CD4-positive, alpha-beta T cell treated with Interleukin-12 subunit alpha and Interleukin-12 subunit beta, for 1 hour (primary cell): ENCODE results near the gene GSDMA.
A peak's percentile ranks its signal among the peaks of the same experiment; 100 is the strongest.

ENCODE experiments used
- DNase-seq: peaks from one replicate; pipeline ENCODE4 v3.0.0-alpha.2; 2020

Gene GSDMA

GRCh38 chr17:39963829-39964228 lies 1.0 kb downstream of the GSDMA start:
- peak; percentile 45 for DNase-seq

GRCh38 chr17:39965017-39965699 lies 2.4 kb downstream of the GSDMA start:
- DNase-seq, result no peak

- DNase-seq, result no peak
Measured at GRCh38 chr17:39966771-39967170, 4.0 kb downstream of the GSDMA start.

GRCh38 chr17:39968761-39969160 lies 6.0 kb downstream of the GSDMA start:
- DNase-seq, result no peak

GRCh38 chr17:39969375-39969774 lies 6.6 kb downstream of the GSDMA start:
- DNase-seq, result no peak

GRCh38 chr17:39970157-39970692 lies 7.4 kb downstream of the GSDMA start:
- no peak for DNase-seq

- no peak for DNase-seq
Measured at GRCh38 chr17:39971076-39971603, 8.3 kb downstream of the GSDMA start.

GRCh38 chr17:39972271-39972670 lies 9.5 kb downstream of the GSDMA start:
- no peak for DNase-seq

- DNase-seq, result no peak
Measured at GRCh38 chr17:39973496-39973895, 10.7 kb downstream of the GSDMA start.

- DNase-seq, result no peak
Measured at GRCh38 chr17:39974433-39974832, 11.6 kb downstream of the GSDMA start.

GRCh38 chr17:39975801-39976200 lies 13.0 kb downstream of the GSDMA start:
- DNase-seq, result no peak

GRCh38 chr17:39979016-39979670 lies 16.3 kb downstream of the GSDMA start:
- no peak for DNase-seq

GRCh38 chr17:39979893-39980350 lies 17.1 kb downstream of the GSDMA start:
- DNase-seq, result no peak

- peak; percentile 100 for DNase-seq
Measured at GRCh38 chr17:39980351-39981206, 17.8 kb downstream of the GSDMA start, which contains the start of gene PSMD3. PSMD3 (plus strand) TSS chr17:39980807; CDS start chr17:39980971, 164 bp downstream.

GRCh38 chr17:39981207-39981741 lies 18.5 kb downstream of the GSDMA start:
- DNase-seq, result peak; percentile 4

- DNase-seq, result no peak
Measured at GRCh38 chr17:39981766-39982375, 19.1 kb downstream of the GSDMA start.

GRCh38 chr17:39988206-39988810 lies 25.5 kb downstream of the GSDMA start:
- DNase-seq, result no peak

- DNase-seq, result no peak
Measured at GRCh38 chr17:39994448-39994847, 31.6 kb downstream of the GSDMA start.

GRCh38 chr17:39995438-39995837 lies 32.6 kb downstream of the GSDMA start:
- no peak for DNase-seq

- DNase-seq, result no peak
Measured at GRCh38 chr17:39996162-39996561, 33.4 kb downstream of the GSDMA start.

- no peak for DNase-seq
Measured at GRCh38 chr17:39996800-39997199, 34.0 kb downstream of the GSDMA start.

- no peak for DNase-seq
Measured at GRCh38 chr17:39997543-39997942, 34.7 kb downstream of the GSDMA start.
